ENCODE measurements around the gene SLC9A5.

- no peak for TF ChIP-seq CTCF (IDR thresholded peaks at IDR 0.05; ENCODE audit: borderline replicate concordance, extremely low read depth, low read length, poor library complexity, severe bottlenecking)
- TF ChIP-seq EZH2 (IDR thresholded peaks at IDR 0.05; ENCODE audit: borderline replicate concordance, low read depth, low read length, severe bottlenecking) = no peak
These were observed 53.3 kb downstream of the SLC9A5 start for GRCh38 chr16:67302076-67302475.
